ENCODE measurements around the gene PNMT. TPM values are rescaled to one million over a fixed set of nuclear protein-coding genes. Genes with fewer than 3 reads are reported as not detected.

PNMT gene
- total and polyA plus RNA-seq, 2 of the 13 experiments (the other 11 are each of a cell fraction or from before 2014, with no cell fraction given): 0.25 TPM; not detected in 1

GRCh38 chr17:39715375-39716072 lies 47.3 kb downstream of the PNMT start:
- H4K20me1 ChIP-seq (ENCODE audit: insufficient read depth, low read length): no peaks in the 10 kb centered on the region
- no peaks in the 10 kb centered on the region for H3K9me3 ChIP-seq (ENCODE audit: low read length)
- no peaks in the 10 kb centered on the region for H3K27me3 ChIP-seq (ENCODE audit: control insufficient read depth in 1 of 2, insufficient read depth in 2 of 2, low read length in 2 of 2)
- FAIRE-seq (no peak), DNase-seq (ENCODE audit: low spot score) (no peak), ATAC-seq (no peak; the same call in 2 of the 3 replicates)
- in situ Hi-C loops (cut with HindIII; ENCODE audit: extremely low pct_ligation_motif_present, low pct_unique_long_range_greater_than_20kb): no loop called here
- no peaks in the 10 kb centered on the region for H3K4me1 ChIP-seq (ENCODE audit: insufficient read depth, low read length)
- H2AFZ ChIP-seq (ENCODE audit: low read length): no peak overlapping the region
- 98% methylated on average over 18 of the region's 18 CpGs for WGBS (ENCODE audit: low lambda C conversion rate)
- no TSS peak for BruUV-seq (replicated peaks)
- POLR2A ChIA-PET: interaction anchor here (0.6 to 4.1 kb wide), 3 partner anchors 12 to 24 kb away, joined by 3 to 11 read pairs (median 3); no protein-coding TSS in a partner anchor
- TF ChIP-seq KMT2B (CRISPR knock-in tag; IDR thresholded peaks at IDR 0.05) (no peak), ZNF569 (CRISPR knock-in tag; IDR thresholded peaks at IDR 0.05; ENCODE audit: borderline replicate concordance) (no peak), ZNF263 (CRISPR knock-in tag; IDR thresholded peaks at IDR 0.05) (peak; percentile 92), ZNF382 (CRISPR knock-in tag; IDR thresholded peaks at IDR 0.05; ENCODE audit: borderline replicate concordance) (no peak), AGO2 (optimal IDR thresholded peaks at IDR 0.05; ENCODE audit: low read depth, low read length) (peak; percentile 50)
- no peak overlapping the region for H3K9ac ChIP-seq (ENCODE audit: insufficient read depth, low read depth, low read length)
- intact Hi-C loops (cut with micrococcal nuclease; ENCODE audit: unreplicated experiment): no loop called here
- peaks cover 34 to 88% of the 10 kb centered on the region in 2 experiments for H3K36me3 ChIP-seq (replicated peaks in 1 of 2; ENCODE audit: control insufficient read depth in 1 of 2, insufficient read depth in 2 of 2, low read length in 2 of 2)
- no peak overlapping the region for H3K4me3 ChIP-seq (replicated peaks in 1 of 3; ENCODE audit: insufficient read depth in 1 of 3, low read depth in 2 of 3, low read length in 3 of 3)
- no peak overlapping the region for H3K4me2 ChIP-seq (ENCODE audit: low read depth, low read length)
- CTCF ChIA-PET (ENCODE audit: low intra/inter-chr PET ratio, low total read pairs): no interaction called here
- H3K27ac ChIP-seq (ENCODE audit: extremely low read length, insufficient read depth, low read length): no peak overlapping the region
- no peaks in the 10 kb centered on the region for H3K79me2 ChIP-seq (ENCODE audit: insufficient read depth, low read length)

DNA sequence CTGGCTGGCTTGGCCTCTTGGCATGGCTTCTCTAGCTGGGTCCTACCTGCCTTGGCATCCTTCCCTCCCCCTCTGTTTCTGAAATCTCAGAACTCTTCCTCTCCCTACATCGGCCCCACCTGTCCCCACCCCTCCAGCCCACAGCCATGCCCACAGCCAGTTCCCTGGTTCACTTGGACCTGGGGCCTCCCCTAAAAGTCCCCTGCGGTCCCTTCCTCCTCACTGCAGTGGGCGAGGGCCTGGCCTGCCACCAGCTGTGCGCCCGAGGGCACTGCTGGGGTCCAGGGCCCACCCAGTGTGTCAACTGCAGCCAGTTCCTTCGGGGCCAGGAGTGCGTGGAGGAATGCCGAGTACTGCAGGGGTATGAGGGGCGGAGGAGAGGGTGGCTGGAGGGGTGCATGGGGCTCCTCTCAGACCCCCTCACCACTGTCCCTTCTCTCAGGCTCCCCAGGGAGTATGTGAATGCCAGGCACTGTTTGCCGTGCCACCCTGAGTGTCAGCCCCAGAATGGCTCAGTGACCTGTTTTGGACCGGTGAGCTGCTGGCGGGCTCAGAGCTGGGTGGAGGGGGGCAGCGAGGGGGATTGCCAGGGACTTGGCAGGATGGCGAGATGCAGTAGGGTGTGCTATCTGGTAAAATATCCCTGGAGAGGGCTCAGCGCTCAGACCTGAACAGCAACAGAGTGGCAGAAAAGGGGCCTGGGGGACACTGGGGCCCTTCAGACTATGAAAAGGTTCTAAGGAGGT lies 48.0 kb downstream of the PNMT start:
- POLR2A ChIA-PET: interaction anchor here (0.6 to 4.1 kb wide), 3 partner anchors 13 to 23 kb away, joined by 3 to 11 read pairs (median 3); no protein-coding TSS in a partner anchor
- no peak for FAIRE-seq
- H2AFZ ChIP-seq (ENCODE audit: low read length): no peak overlapping the region
- in situ Hi-C loops (cut with HindIII; ENCODE audit: extremely low pct_ligation_motif_present, low pct_unique_long_range_greater_than_20kb): no loop called here
- CTCF ChIA-PET (ENCODE audit: low intra/inter-chr PET ratio, low total read pairs): no interaction called here
- H3K36me3 ChIP-seq (replicated peaks in 1 of 2; ENCODE audit: control insufficient read depth in 1 of 2, insufficient read depth in 2 of 2, low read length in 2 of 2): peaks cover 34 to 83% of the 10 kb centered on the region in 2 experiments
- H3K27me3 ChIP-seq (ENCODE audit: control insufficient read depth in 1 of 2, insufficient read depth in 2 of 2, low read length in 2 of 2): no peaks in the 10 kb centered on the region
- H3K79me2 ChIP-seq (ENCODE audit: insufficient read depth, low read length): no peaks in the 10 kb centered on the region
- no peaks in the 10 kb centered on the region for H4K20me1 ChIP-seq (ENCODE audit: insufficient read depth, low read length)
- H3K9ac ChIP-seq (ENCODE audit: insufficient read depth, low read depth, low read length): no peak overlapping the region
- peak; percentile 13; the same call in 2 of the 3 replicates for ATAC-seq
- BruUV-seq (replicated peaks): no TSS peak
- DNase-seq (ENCODE audit: low spot score): no peak
- H3K27ac ChIP-seq (ENCODE audit: extremely low read length, insufficient read depth, low read length): no peak overlapping the region
- no peaks in the 10 kb centered on the region for H3K4me1 ChIP-seq (ENCODE audit: insufficient read depth, low read length)
- intact Hi-C loops (cut with micrococcal nuclease; ENCODE audit: unreplicated experiment): no loop called here
- WGBS (ENCODE audit: low lambda C conversion rate): 98% methylated on average over 15 of the region's 15 CpGs
- H3K4me3 ChIP-seq (replicated peaks in 1 of 3; ENCODE audit: insufficient read depth in 1 of 3, low read depth in 2 of 3, low read length in 3 of 3): no peak overlapping the region
- H3K4me2 ChIP-seq (ENCODE audit: low read depth, low read length): no peak overlapping the region
- TF ChIP-seq ZBTB20 (CRISPR knock-in tag; IDR thresholded peaks at IDR 0.05; ENCODE audit: borderline replicate concordance, low read depth): no peak
- TF ChIP-seq AGO2 (optimal IDR thresholded peaks at IDR 0.05; ENCODE audit: low read depth, low read length): peak; percentile 78
- H3K9me3 ChIP-seq (ENCODE audit: low read length): no peaks in the 10 kb centered on the region
